ENCODE data around the gene SNUPN. TPM values are rescaled to one million over a fixed set of nuclear protein-coding genes. Genes with fewer than 3 reads are reported as not detected.

Gene SNUPN
- total and polyA plus RNA-seq, 2 of the 4 experiments (the other 2 are of a cell fraction): 23.8 to 24.1 TPM

- POLR2A ChIA-PET (ENCODE audit: unreplicated experiment): no interaction called here
- Histone ChIP-seq H4K5ac (ENCODE audit: low read depth, low read length) (no peak overlapping the region; the same call in 1 of the 2 replicates), H2BK5ac (ENCODE audit: low read depth, low read length, poor library complexity, severe bottlenecking) (peak overlapping the region; percentile 42), H4K91ac (ENCODE audit: insufficient read depth, low read depth, low read length) (peak overlapping the region; percentile 81), H3K4ac (ENCODE audit: low read depth, low read length) (peak overlapping the region; percentile 93), H3K4me3 (ENCODE audit: insufficient read depth, low read depth, low read length) (no peak overlapping the region), H3K4me1 (ENCODE audit: control insufficient read depth, insufficient read depth, low read length) (peaks cover 47% of the 10 kb centered on the region), H3K56ac (ENCODE audit: extremely low read depth, insufficient read depth, low read length) (no peak overlapping the region), H2AK5ac (ENCODE audit: low read depth, low read length) (peak overlapping the region; percentile 98), H4K20me1 (ENCODE audit: insufficient read depth, low read length) (peaks cover 18% of the 10 kb centered on the region), H2AFZ (replicated peaks; ENCODE audit: low read length, poor library complexity) (no peak overlapping the region), H3K27ac (ENCODE audit: insufficient read depth, low read length) (no peak overlapping the region; the same call in 1 of the 2 replicates), H3K23ac (ENCODE audit: low read depth, low read length) (peak overlapping the region; percentile 64; the same call in 1 of the 2 replicates), H3K9me1 (ENCODE audit: insufficient read depth, low read length) (peaks cover 46% of the 10 kb centered on the region), H2BK20ac (ENCODE audit: low read depth, low read length) (peak overlapping the region; percentile 79; the same call in 1 of the 2 replicates), H3K9ac (ENCODE audit: low read depth, low read length) (no peak overlapping the region), H3K36me3 (ENCODE audit: control insufficient read depth, insufficient read depth, low read length) (no peaks in the 10 kb centered on the region), H2AK9ac (replicated peaks; ENCODE audit: low read depth, low read length, poor library complexity) (peak overlapping the region; percentile 44), H2BK15ac (ENCODE audit: low read depth, low read length) (peak overlapping the region; percentile 92; the same call in 2 of the 3 replicates), H3K4me2 (ENCODE audit: low read depth, low read length) (no peak overlapping the region), H3K9me3 (ENCODE audit: control insufficient read depth, insufficient read depth, low read length) (no peaks in the 10 kb centered on the region), H3K18ac (ENCODE audit: low read depth, low read length) (peak overlapping the region; percentile 75), H3K14ac (replicated peaks; ENCODE audit: low read depth, low read length) (peak overlapping the region; percentile 60; the same call in 1 of the 2 replicates), H2BK120ac (ENCODE audit: low read depth, low read length) (peak overlapping the region; percentile 83), H3K27me3 (ENCODE audit: control insufficient read depth, insufficient read depth, low read length) (no peaks in the 10 kb centered on the region), H4K8ac (ENCODE audit: low read depth in 2 of 2, low read length in 2 of 2) (peak overlapping the region; percentile 20 to 59; a peak in 1 of 4 replicates), H3K79me1 (ENCODE audit: low read depth in 1 of 2, low read length in 2 of 2) (peaks cover 15 to 84% of the 10 kb centered on the region in 2 experiments; a peak in 3 of 4 replicates)
- in situ Hi-C loops (cut with MboI; ENCODE audit: low sequenced_read_pairs) (loop anchor here (10.0 kb wide), 1 partner anchor 55 kb away; a partner anchor contains a TSS), intact Hi-C loops (cut with micrococcal nuclease) (no loop called here), dilution Hi-C loops (cut with HindIII; ENCODE audit: low sequenced_read_pairs, unreplicated experiment) (no loop called here)
- DNase-seq (peak; percentile 62), ATAC-seq (ENCODE audit: low read depth) (no peak)
- BruUV-seq (replicated peaks): no TSS peak
- CTCF ChIA-PET: interaction anchor here (0.9 to 1.0 kb wide), 2 partner anchors 17 to 132 kb away, joined by 4 read pairs; no protein-coding TSS in a partner anchor
- TF ChIP-seq FOS (IDR thresholded peaks at IDR 0.05; ENCODE audit: low read depth, low read length) (peak; percentile 45; the same call in 1 of the 2 replicates), MXI1 (IDR thresholded peaks at IDR 0.05; ENCODE audit: borderline replicate concordance, low read depth, low read length) (no peak)
- 78% methylated on average over 7 of the region's 14 CpGs; no CpG with 5 or more reads in 1 of the 2 experiments for WGBS, 2 experiments (ENCODE audit: extremely low coverage in 2 of 2, insufficient read length in 1 of 2)
These were observed 43.8 kb upstream of the SNUPN start for GRCh38 chr15:75669191-75669878.
